Tibial nerve (tissue), 4 donors: ENCODE results near the gene CHKB.

Experiments used
- CTCF ChIP-seq, 5 experiments: fragments of 200-600 bp in 3 of 5; fragments of 450-650 bp in 2 of 5; sonication (generic) in 3 of 5; IDR thresholded peaks; one replicate each; pipeline ENCODE4 v1.5.1; 2016 to 2019; ENCODE audit warnings: antibody characterized with exemption in 5 of 5, mild to moderate bottlenecking in 3 of 5, moderate library complexity in 2 of 5
- EP300 ChIP-seq, 2 donors: sonication (generic); formaldehyde crosslinking; IDR thresholded peaks; one replicate each; pipeline ENCODE4 v1.6.1; 2017; ENCODE audit warnings: antibody characterized with exemption in 2 of 2, mild to moderate bottlenecking in 1 of 2
- POLR2A ChIP-seq, 2 donors: fragments of 450-650 bp; IDR thresholded peaks; one replicate each; pipeline ENCODE4 v1.6.1; 2017; ENCODE audit warnings: antibody characterized with exemption in 2 of 2, mild to moderate bottlenecking in 2 of 2, moderate library complexity in 2 of 2

GRCh38 chr22:50606165-50606945 is 23.7 kb upstream of the CHKB start:
- no peak for TF ChIP-seq CTCF (IDR thresholded peaks at IDR 0.05)
- TF ChIP-seq POLR2A (IDR thresholded peaks at IDR 0.05) = no peak
- TF ChIP-seq EP300 (IDR thresholded peaks at IDR 0.05) = no peak
